ENCODE measurements around the gene ESPN.
"Not testable (repeated sequence)": the region's sequence is repeated elsewhere in the genome, so short reads cannot be mapped to it uniquely, and the experiment has no call there.

Gene ESPN

GRCh38 chr1:6447818-6448748, 23.5 kb downstream of the ESPN start:
- no peak for DNase-seq (ENCODE audit: low read depth in 3 of 3)

DNA sequence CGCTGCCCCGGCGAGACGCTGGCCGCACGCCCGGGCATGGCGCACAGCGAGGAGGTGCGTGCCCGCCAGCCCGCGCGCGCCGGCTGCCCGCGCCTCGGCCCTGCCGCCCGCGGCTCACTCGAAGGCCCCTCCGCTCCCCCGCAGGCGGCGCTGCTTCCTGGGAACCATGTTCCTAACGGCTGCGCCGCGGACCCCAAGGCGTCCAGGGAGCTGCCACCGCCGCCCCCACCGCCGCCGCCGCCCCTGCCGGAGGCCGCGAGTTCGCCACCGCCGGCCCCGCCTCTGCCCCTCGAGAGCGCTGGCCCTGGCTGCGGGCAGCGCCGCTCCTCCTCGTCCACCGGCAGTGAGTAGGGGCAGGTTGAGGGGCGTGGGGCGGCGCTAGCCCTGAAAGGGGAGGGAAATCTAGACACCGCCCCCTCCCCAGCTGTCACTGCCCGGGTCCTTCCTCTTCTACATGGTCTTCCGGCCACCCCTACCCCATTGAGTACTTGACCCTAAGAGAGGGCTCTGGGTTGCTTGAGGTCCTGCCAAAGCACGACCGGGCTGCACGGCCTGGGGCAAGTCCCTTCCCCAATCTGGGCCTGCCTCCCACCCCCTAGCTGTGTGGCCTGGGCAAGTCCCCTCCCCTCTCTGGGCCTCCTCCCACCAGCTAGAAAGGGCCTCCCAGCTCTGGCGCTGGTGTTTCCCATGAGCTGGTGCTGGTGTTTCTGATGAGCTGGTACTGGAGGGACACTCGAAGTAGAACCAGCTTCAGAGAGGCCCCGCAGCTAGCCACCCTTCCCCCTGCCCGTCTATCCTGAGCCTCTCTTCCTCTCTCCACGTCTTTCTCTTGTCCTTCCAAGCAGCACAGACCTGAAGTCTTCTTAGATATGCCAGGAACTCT, 24.4 kb downstream of the ESPN start:
- no peak for DNase-seq (ENCODE audit: low read depth in 3 of 3)

GRCh38 chr1:6450005-6450450, 25.5 kb downstream of the ESPN start:
- no peak for DNase-seq (ENCODE audit: low read depth in 3 of 3)

DNA sequence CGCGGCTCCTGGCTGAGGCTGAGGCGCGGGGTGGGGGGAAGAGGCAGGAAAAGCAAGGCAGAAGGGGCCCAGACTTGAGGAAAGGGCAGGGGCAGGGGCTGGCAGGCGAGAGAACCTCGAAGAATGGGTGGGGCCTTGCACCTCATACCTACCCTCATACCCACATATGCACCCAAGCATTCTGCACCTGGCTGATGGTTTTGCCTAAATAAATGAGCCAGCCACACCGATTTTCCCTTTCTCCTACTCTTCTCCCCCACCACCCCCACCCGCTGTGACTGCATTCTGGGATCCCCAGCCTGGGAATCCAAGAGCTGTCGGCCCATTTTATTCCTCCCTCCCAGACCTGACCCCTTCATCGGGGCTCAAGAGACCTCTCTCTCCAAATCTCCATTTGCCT, 25.9 kb downstream of the ESPN start:
- DNase-seq (ENCODE audit: low read depth in 3 of 3): not testable (repeated sequence)

GRCh38 chr1:6450943-6451373, 26.4 kb downstream of the ESPN start:
- DNase-seq (ENCODE audit: low read depth in 3 of 3): no peak

DNA sequence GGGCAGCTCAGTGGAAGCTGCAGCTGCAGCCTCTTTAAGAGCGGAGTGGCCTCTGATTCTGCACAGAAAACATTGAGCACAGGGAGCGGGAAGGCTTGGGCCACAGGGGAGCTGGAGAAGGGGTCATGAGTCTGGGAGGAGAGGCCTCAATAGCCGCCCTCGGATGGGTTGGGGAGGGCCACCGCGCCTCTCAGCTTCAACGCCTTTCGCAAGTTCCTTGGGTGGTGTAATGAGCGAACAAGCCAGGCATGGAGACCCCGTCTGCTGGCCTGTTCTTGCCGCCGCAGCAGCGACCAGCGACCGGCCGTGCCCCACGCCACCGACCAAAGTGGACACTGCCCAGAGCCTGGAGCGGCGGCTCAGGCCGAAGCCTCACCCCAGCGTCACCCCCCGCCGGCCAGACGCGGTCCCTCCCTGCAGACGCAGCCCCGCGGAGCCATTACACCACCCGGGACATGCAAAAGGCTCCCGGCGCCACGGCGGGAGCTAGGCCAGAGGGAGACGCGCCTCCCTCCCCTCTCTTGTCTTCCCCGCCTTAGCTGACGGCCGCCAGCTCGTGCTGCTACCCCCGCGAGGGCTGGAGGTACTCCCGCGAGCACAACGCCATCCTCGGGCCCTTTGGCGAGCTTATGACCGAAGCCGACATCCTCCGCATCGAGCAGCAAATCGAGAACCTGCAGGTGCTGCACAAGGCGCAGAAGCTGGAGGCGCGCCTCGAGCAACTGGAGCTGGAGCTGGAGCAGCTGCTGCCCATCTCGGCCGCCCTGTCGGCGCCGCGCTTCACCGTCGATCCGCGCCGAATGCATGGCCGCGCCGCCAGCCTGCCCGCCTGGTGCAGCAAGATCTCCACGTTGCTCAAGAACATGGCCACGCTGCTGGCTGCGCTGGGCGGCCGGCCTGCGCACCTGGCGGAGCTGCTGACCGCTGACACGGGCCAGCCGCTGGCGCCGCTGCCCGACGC, 29.6 kb downstream of the ESPN start:
- not testable (repeated sequence) for DNase-seq (ENCODE audit: low read depth in 3 of 3)

- no peak for DNase-seq (ENCODE audit: low read depth in 3 of 3)
Observed at GRCh38 chr1:6454856-6455751, 30.5 kb downstream of the ESPN start.

- not testable (repeated sequence) for DNase-seq (ENCODE audit: low read depth in 3 of 3)
Observed at GRCh38 chr1:6455752-6456520, 31.4 kb downstream of the ESPN start.

GRCh38 chr1:6456800-6457466, 32.4 kb downstream of the ESPN start:
- no peak for DNase-seq (ENCODE audit: low read depth in 3 of 3)

DNA sequence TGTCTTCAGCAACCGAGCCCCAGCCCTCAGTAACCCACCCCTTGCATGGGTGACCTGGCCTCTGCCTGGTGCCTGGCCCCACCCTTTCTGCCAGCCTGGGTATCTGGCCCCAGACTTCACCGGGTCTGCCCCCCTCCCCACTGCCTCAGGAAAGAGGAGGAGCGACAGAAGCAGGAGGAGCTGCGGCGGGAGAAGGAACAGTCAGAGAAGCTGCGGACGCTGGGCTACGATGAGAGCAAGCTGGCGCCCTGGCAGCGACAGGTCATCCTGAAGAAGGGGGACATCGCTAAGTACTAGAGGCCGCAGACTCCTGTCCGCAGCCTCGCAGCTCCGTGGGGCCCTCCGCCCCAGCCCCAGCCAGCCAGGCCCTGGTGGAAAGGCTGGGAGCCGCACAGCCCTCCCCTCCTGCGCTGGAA, 35.3 kb downstream of the ESPN start:
- DNase-seq (ENCODE audit: low read depth in 3 of 3): peak in 2 of 3 experiments; percentile 32 to 57

DNA sequence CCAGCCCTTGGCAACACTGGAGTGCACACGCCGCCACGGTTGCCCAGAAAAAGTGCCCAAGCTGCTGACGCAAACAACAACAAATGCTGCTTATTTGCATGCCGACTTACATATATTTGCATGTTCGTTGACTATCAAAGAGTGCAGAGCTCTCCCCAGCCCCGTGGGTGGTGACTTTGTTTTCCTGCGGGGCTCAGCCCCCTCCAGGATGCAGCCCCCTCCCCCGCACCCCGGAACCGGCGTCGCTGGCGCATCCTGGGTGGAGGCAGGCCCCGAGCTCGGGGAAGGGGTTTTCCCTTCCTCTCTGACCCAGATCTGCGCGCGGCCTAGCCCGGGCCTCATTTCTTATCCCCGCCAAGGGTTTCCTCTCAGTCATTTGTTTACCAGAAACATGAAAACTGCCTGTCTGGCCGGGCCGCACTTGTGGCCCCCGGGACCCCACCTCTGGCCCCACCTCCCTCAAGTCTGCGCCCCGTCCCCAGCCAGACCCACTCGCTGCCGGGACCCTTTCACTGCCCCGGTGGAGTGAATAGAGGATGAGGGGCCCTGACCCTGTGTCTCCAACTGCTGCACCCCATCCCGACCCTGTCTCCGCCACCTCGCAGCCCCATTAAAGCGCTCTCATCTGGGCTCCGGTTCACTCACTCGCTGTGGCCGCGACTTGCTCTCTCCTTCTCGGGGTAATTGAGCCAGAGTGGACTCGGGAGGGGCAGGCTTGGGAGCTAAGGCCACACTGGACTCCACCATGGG, 35.9 kb downstream of the ESPN start:
- DNase-seq (ENCODE audit: low read depth in 3 of 3): peak; percentile 68 to 97 (median 93)

DNA sequence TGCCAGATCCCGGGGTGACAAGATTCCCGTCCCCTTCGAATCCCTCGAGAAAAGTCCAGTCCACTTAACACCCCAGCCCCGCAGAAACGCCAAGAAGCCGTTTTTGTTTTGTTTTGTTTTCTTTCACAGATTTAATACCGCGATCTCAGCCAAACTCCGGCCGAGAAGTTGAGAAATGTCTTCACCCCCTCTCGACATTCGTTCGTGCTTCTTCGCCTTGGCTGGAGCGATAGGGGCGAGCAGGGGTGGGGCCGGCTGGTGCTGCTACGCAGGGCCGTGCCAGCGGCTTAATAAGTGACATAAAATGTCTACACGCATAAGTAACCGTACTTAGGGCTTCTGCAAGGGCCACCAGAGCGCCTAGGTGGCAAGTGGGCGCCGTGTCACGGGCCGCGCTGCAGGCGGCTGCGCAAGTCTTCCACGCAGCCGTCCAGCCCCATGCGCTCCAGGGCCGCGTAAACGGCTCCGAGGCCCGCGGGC, 36.5 kb downstream of the ESPN start:
- no peak for DNase-seq (ENCODE audit: low read depth in 3 of 3)

GRCh38 chr1:6461538-6462411, 37.2 kb downstream of the ESPN start:
- no peak for DNase-seq (ENCODE audit: low read depth in 3 of 3)

- DNase-seq (ENCODE audit: low read depth in 3 of 3): no peak
Observed at GRCh38 chr1:6462412-6463119, 38.0 kb downstream of the ESPN start.

- no peak for DNase-seq (ENCODE audit: low read depth in 3 of 3)
Observed at GRCh38 chr1:6463120-6463412, 38.5 kb downstream of the ESPN start.

DNA sequence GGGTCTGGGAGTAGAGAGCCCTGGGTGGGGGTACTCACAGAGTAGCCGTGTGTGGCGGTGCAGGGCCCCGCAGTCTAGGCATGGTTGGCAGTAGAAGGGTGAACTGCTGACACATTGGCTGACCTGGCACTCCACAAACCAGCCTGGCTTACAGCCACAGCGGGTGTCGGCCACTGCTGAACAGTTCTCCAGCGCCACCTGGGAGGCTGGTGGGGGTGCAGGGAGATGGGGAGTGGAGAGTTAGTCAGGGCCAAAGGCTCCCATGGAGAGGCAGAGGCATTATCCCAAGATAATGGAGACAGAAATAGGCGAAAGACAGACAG, 39.9 kb downstream of the ESPN start:
- no peak for DNase-seq (ENCODE audit: low read depth in 3 of 3)

- DNase-seq (ENCODE audit: low read depth in 3 of 3): no peak
Observed at GRCh38 chr1:6464915-6465314, 40.3 kb downstream of the ESPN start.
